ENCODE results near the gene MTCL1.

Gene MTCL1

DNA sequence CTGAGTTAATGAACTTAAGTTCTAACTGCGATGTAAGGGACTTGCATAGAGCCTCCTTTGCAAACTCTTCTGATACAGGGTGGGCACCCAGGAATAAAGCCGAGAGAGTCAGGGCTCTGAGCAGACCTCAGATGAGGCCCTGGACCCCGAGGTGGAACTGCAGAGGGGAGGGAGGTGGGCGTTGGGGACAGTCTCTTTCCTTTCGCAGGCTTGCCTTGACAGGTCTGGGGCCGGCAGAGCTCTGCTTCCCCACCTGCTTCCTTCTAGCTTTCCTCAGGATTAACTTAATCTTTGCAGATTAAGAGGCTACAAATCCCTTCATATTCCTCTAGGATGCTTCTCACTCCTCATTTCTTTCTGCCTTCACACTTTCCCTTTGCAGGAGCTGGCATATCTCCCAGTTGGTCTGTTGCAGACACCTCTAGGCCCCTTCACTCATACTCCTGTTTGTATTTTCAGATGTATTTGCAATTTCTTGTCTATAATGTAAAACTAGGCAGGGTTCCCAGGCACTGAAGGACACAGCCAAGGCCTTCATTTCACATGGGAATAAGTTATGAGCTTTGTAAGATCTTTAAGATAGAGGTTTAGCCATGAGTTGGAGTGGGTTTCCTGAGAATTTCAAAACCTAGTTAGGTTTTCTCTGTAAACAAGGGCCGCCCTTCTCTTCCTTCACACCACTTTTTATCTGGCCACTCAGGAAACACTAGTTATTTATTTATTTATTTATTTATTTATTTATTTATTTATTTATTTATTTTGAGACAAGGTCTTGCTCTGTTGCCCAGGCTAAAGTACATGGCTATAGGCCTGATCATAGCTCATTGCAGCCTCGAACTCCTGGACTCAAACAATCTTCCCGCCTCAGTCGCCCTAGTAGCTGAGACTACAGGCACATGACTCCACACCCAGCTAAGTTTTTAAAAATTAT is 70.9 kb downstream of the MTCL1 start:
- DNase-seq: no peak

DNA sequence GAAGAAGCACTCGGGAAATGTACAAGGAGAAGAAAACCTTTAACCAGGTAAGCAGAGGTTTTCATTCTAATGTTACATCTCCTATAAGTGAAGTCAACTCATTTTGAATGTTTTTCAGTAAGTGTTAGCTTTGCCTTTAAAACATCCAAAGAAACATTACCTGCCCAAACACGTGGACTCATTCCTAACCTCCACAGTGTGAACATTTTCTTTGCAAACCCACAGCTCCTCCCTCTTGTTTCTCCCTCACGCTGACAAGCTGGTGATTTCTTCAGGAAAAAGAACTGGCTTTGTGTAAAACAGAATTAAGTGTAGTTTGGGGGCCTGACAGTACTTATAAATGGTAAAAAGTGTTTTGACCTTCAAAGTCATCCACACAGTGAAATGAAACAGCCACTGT is 72.5 kb downstream of the MTCL1 start:
- no peak for DNase-seq

DNA sequence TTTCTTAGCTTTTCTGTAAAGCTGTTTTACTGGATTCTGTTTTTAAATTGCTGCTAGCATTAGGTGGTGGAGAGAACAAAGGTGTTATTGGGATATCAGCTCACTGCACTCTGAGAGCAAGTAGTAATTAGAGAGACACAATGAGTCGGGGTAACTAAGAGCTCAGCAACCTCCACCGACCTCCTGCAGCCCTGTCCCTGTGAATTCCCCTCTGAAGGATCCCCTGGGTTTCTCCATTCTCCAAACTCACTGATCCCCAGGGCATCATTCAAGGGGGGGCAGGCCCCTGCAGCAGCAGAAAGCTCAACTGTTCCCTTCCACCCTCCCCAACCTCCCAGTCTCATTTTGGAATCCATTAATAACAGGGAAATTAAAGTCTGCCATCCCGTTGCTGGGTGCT is 73.0 kb downstream of the MTCL1 start:
- DNase-seq: no peak

DNA sequence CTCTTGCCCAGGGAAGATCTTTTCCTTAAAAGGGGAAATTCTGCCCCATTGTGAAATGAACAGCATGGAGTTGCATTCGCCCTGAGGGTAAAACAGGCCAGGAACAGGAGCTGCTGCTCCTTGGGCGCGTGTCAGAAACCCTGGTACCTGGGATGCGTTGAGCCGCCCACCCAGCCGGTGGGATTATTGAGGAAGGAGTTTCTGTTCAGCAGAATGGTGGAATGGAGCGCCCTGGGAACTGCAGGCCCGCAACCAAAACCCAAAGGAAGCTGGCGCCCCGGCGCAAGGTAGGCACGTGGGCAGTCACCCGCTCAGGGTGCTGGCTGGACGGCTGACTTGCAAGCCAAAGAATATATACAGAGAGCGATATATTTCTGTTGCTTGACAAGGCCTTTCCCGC is 73.5 kb downstream of the MTCL1 start:
- no peak for DNase-seq

DNA sequence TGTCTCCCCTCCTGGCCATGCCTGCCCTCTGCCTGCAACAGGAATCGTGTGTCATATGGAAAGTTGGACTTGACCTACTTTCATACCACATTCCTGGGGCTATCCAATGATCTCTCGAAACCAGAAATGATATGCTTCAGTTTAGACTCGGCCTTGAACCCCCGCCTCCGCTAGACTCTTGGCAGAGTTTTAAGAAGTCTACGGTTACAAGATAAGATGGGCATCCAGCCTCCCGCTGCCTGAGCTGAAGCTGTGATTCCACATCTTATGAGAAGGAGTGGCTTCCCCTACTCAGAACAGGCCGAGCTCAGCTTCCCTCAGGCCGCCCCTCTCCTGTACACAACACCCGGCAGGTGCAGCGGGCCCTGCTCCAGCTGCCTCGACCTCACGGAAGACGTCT is 73.9 kb downstream of the MTCL1 start:
- DNase-seq: no peak

DNA sequence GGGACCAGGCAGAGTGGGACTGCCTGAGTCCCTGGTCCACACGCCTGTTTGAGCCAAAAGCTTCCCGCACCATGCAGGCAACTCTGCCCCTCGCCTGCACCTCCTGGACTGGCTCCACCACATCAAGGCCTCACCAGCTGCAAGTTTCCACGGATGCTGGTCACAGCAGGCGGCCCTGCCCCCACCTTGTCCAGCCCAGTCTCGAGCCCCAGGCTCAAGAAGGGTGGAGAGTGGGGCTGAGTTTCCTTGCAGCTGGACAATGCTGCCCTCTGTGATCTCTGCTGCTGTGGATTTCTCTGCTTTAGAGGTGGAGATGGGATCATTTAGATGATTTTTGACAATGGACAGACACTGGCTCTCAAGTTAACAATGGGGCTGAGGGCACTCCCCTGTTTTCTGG is 74.9 kb downstream of the MTCL1 start:
- no peak for DNase-seq

DNA sequence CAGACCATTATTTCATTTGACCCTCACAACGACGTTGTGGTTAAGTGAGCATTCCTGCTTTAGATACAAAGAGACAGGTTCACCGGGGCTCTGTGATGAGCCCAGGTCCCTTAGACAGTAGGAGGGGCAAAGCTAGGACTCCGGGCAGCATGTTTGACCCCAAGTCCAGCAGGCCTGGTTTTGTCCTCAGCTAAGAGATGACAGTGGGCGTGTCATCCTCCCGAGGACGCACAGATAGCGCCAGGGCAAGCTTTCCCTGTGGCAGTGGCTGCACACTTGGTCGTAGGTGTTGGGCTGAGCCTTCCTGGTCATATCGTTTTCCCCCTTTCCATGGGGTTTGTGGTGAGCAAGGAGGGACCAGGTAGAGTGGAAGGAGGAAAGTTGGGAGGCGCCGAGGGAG is 76.3 kb downstream of the MTCL1 start:
- DNase-seq: no peak

DNA sequence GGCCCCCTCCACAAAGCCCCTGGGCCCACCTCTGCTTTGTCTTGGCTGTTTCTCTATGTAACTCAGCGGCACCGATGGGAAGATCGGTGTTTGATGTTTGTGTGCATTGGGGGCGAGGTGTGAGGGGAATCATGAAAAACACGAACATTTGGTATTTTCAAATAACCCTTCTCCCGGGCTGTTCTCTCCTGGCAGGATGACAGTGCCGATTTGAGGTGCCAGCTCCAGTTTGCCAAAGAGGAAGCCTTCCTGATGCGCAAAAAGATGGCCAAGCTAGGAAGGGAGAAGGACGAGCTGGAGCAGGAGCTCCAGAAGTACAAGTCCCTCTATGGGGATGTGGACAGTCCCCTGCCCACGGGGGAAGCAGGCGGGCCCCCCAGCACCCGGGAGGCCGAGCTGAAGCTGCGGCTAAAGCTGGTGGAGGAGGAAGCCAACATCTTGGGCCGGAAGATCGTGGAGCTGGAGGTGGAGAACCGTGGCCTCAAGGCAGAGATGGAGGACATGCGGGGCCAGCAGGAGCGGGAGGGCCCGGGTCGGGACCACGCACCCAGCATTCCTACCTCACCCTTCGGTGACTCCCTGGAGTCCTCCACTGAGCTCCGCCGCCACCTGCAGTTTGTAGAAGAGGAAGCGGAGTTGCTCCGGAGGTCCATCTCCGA is 78.1 kb downstream of the MTCL1 start:
- no peak for DNase-seq

DNA sequence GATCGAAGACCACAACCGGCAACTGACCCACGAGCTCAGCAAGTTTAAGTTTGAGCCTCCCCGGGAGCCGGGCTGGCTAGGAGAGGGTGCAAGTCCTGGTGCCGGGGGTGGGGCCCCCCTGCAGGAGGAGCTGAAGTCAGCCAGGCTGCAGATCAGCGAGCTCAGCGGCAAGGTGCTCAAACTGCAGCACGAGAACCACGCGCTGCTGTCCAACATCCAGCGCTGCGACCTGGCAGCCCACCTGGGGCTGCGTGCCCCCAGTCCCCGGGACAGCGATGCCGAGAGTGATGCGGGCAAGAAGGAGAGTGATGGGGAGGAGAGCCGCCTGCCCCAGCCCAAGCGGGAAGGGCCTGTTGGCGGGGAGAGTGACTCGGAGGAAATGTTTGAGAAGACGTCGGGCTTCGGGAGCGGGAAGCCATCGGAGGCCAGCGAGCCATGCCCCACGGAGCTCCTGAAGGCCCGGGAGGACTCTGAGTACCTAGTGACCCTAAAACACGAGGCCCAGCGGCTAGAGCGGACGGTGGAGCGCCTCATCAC is 78.7 kb downstream of the MTCL1 start:
- DNase-seq: no peak

DNA sequence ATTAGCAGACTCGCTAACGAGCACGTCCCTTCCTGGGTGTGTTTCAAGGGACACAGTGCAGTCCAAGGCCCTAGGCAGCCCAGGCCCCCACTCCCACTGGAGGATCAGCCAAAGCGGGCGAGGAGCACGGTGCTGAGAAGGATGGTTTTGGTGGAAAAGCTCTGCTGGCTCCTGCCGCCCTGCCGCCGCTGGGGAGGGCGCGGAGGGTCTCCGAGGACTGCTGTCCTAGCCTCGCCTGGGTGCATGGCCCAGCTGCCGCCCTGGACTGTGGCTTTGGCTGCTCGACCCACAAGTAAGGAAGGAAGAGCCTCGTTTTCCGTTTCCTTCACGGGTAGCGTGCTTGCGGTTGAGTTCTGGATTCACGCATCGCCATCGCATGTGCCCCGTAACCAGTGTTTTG is 79.9 kb downstream of the MTCL1 start:
- no peak for DNase-seq

DNA sequence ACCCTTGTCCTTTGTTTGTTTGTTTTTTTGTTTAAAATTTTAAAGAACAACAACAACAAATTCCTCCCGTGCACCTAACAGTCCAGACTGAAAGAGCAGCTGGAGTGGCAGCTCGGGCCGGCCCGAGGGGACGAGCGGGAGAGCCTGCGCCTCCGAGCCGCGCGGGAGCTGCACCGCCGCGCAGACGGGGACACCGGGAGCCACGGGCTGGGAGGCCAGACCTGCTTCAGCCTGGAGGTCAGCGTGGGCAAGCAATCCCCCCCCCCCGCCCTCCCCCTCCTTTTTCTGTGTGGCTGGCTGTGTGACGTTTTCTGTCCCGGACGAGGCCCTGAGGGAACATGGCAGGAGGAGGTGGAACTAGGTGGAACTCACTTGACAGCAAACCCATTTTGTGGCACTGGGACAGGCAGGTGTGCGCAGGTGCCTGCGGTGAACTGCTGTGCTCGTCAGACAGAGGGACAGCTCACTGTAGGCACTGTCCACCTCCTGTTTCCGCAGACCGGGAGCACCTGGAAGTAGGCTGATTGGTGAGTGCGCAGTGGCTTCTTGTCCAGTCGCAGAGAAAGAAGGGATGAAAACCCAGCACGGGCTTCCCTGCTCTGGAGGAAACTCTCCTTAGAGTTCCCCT is 80.6 kb downstream of the MTCL1 start:
- DNase-seq: no peak

DNA sequence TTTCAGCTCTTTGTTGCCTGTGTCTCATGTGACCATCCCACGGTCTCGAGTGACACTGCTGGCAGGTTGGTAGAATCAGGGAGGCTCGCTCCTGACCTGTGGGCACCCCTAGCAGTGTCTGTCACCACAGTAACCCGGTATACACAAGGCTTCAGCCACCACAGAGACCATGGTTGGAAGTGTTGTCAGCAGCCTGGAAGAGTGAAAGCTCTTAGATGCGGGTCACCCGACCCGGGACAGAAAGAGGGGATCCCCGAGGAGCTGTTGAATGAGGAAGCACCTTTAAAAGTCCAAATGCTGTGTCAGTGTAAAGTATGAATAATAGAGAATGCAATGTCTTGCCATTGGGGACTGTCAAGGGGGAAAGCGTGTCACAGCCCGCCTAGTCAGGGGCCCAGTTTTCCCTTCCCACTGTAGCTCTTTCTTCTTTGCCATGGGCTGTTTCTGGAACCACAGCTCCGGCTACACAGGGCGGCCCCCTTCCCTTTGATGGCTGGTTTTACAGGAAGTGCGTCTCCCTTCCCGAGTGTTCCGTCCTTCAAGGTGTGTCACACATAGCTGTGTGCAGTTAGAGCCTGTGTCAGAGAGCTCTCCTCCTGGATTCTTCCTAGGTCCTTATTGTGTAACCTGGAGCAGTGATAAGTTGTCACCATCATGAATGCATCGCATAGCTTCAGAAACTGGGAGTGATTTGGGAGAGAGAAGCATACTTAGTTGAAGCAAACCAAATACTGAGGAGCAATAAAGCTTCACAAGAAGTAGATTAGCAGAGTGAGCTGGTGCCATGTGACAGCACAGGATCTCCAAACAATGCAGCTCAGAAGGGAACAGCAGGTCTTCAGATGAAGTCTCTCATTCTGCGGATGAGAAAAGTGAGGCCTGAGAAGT is 81.4 kb downstream of the MTCL1 start:
- no peak for DNase-seq

DNA sequence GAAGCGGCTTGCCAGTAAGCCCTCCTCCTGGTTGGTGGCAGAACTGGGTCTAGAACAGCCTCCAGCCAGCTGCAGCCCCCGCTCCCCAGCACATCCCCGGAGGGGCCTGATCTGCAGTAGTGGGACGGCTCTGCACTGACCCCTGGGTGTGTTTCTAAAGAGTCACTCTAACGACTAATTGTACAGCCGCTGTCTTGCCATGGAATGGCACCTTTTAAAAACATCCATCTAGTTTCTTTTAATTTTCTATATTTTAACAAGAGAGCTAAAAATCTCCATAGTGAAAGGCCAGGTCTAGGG is 82.0 kb downstream of the MTCL1 start:
- DNase-seq: no peak

DNA sequence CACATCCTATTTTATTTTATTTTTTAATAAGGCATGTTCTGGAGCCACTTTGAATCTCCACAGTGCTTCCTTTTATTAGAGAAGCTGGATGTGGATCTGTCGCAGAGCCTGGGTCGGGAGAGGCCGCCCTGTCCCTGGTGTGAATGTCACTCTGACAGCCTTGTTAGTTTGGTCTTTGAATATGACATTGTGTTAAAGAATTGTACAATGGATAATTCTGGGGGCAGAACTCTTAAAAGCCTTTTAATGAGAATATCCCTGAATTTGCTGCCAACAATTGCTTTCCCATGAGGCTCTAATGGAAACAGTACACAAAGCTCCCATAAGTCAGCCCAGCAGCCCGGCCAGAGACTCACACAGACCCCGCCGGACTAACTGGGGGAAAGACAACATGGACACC is 82.4 kb downstream of the MTCL1 start:
- DNase-seq: no peak

DNA sequence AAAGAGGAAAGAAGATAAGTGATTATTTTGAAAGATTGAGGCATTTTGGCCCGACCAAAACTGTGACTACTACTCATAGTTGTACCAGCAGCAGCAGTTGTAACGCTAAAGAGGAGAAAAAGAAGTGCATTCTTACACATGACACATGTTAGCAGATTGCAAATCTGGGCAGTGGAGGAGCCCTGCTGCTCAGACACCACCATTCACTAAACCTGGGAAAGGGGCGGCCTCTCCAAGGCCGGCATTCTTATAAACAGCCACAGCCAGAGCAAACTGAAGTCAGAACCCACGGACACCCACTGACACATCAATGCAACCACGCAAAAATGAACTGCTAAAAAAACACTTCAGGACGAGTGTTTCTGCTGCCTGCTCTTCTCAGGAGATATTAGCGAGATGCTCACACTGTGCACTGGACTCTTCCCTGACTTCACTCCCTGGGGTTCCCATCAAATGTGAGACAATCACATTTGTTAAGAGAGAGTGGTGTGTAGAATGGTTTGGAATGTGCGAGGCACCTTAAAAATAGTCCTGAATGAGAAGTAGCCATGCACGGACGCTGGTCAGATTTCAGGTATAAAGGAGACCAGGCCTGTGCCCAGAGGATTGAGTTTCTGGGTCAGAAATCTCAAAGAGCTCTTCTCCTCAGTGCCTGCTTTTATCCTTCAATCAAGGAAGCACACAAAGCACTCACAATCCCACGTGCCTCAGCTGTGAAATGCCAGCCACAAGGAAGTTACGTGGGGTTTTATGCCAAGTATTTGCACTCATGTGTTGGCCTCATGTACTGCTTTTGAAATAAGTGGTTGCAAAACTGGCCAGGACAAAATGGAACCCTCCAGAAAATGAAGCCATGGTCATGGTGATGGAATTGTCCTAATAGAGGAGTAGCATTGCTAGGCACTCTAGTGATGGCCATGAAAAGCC is 83.4 kb downstream of the MTCL1 start:
- no peak for DNase-seq

DNA sequence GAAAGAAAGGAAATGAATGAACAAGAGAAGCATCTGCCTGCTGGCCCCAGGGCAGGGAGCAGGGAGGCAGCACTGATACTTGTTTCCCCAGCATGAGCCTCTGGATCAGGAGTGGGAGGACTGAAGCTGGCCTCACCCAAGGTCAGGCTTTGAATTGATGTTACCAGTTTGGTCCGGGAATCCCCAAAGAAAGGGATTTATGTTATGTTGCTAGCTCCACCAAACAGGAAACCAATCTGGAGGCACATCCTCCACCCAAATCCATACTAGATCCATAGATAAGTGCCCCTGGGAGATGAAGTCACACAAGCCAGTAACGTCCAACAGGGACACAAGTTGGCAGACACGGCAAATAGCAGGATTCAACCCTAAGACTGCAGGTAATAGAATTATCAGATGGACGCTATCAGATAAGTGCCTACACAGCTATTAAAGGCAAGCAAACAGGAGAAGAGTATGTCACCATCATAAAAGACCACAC is 85.9 kb downstream of the MTCL1 start:
- DNase-seq: no peak

DNA sequence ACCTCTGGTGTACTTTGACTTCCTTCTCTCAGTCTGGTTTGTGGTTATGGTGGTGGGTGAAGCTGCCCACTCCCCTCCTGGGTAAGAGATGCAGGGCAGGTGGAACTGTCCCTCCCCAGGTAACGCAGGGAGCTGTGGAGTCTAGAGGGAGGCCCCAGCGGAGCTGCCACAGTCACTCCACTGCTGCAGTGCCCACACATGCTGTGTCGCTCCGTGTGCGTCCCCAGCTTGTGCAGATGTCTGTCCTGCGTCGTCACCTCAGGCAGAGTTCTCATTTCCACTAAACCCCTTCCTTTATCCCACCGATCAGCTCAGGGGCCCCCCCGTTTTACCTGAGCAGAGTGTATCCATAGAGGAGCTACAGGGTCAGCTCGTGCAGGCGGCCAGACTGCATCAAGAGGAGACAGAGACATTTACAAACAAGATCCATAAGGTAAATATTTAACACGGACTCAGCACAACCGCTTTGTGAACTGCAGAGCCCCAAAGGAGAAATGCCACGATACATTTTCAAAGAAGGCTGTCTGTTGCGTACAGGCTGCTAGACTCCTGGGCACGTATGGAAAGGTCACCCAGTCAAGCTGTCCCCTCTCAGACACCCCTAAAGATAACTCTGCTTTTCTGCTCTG is 87.4 kb downstream of the MTCL1 start:
- DNase-seq: no peak

DNA sequence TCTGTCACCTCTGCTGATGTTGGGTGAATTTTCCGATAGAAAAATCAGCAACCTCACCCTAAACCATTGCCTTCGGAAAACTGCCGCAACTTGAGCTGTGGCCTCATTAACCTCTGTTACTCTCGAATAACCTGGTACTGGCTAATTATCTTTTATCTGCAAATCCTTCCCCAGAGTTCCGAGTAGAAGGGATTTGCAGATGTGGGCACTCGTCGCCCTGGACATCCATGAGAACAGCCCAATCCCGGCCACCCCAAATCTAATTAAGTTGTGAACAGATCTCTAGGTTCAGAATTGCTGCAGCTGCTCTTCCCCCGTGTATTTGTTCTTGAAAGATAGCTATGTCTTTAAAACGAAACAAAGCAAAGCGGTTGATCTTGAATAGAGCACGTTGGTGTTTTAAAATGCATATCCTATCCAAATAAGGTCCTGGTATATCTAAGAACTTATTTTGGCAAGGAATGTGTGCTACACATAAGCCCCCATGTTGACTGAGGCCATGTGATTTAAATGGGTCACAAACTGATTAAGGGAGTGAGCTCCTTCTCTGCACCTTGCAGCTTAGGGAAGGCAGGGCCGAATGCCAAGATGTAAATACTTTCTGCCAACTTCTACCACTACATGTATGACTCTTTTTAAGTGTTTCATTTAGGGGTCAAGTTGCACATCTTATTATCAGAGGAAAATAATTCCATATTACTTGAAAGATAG is 88.2 kb downstream of the MTCL1 start:
- no peak for DNase-seq

DNA sequence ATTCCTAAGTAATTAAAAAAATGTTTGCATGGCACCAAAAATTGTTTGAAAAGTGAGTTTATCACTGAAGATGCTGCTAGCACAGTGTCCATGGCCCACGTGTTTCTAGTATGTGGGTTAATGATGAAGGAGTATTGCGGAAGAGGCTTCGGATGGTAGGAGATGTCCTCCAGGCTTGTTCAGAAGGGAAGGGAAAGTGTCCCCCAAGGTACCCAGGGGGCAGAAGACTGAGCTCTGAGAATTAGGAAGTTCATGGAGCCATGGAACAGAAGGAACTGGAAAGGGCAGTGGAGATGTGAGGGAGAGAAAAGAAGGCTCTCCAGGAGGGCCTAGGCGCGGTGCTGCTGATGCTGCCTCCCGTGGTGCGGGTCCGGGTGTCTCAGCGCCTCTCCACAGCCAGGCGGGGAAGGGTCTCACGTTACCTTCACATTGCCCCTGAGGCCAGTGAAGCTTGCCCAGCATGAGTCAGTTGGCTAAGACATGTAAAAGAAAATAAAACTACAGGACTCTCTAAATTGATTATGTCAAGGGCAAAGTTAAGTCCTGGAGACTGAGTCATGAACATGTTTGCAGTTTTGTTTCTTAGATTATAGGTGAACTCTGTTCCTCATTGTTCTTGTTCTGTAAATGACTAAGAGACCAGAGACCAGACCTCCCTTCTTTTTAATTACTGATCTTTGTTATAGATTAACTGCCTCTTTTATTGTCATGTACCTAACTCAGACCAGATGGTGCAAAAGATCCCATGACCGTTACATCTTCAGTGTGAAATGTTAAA is 89.0 kb downstream of the MTCL1 start:
- DNase-seq: no peak

DNA sequence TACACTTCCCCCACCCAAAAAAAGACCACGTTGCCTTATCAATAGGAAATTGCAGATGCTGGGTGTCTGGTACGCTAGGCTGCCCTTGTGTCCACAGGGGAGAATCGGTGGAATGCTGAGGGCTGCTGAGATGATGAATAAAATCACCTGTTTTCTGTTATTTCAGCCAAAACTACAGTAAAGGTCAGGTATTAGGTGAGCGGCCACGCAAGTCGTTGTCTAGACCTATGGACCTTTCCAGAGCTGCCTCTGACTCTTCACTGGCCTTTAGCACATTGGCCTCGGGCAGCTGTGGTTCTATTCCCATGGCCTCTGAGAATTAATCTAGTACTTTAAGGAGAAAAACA is 89.6 kb downstream of the MTCL1 start:
- no peak for DNase-seq
